RWPE1 (cell line): ENCODE data around the gene RFX2.

Experiments used
- CTCF ChIA-PET: fragments of 350-600 bp; sonication (Branson Sonifier 250); formaldehyde crosslinking; extraction: SDS; loops from one replicate; lab custom pipeline; 2021; lab: Yijun Ruan, JAX
- POLR2A ChIA-PET: fragments of 400-600 bp; formaldehyde crosslinking; extraction: SDS; loops from one replicate; lab custom pipeline; 2020; ENCODE audit warnings: antibody characterized with exemption; ENCODE audit not compliant: low non-redundant PET; lab: Yijun Ruan, JAX
- DNase-seq: peaks from one replicate; pipeline ENCODE4 v3.0.0; 2012; ENCODE audit warnings: low spot score
- H3K27ac ChIP-seq: fragments of 450-650 bp; 2 replicates; pipeline ENCODE4 v1.5.1; 2017
- CTCF ChIP-seq: fragments of 450-650 bp; conservative IDR thresholded peaks from 2 replicates; pipeline ENCODE4 v1.5.1; 2017; ENCODE audit warnings: low read depth, mild to moderate bottlenecking

Gene RFX2

GRCh38 chr19:6118043-6118442, 7.7 kb upstream of the RFX2 start:
- no peak for DNase-seq
- no peak for TF ChIP-seq CTCF
- no peak overlapping the region for H3K27ac ChIP-seq
- POLR2A ChIA-PET: no interaction called here
- CTCF ChIA-PET: interaction anchor here (1.6 kb wide), 1 partner anchor 8 kb away, joined by 7 read pairs; no protein-coding TSS in a partner anchor

GRCh38 chr19:6117534-6117933, 7.2 kb upstream of the RFX2 start:
- CTCF ChIA-PET: interaction anchor here (1.6 kb wide), 1 partner anchor 9 kb away, joined by 7 read pairs; no protein-coding TSS in a partner anchor
- no peak for TF ChIP-seq CTCF
- POLR2A ChIA-PET: no interaction called here
- DNase-seq: no peak
- no peak overlapping the region for H3K27ac ChIP-seq

- no peak for TF ChIP-seq CTCF
- DNase-seq: no peak
- H3K27ac ChIP-seq: no peak overlapping the region
- CTCF ChIA-PET: interaction anchor here (1.6 kb wide), 1 partner anchor 9 kb away, joined by 7 read pairs; no protein-coding TSS in a partner anchor
- POLR2A ChIA-PET: no interaction called here
Observed at GRCh38 chr19:6116749-6117430, 6.6 kb upstream of the RFX2 start.

- CTCF ChIA-PET: interaction anchor here (0.9 to 1.0 kb wide), 2 partner anchors 10 to 68 kb away, joined by 3 read pairs; no protein-coding TSS in a partner anchor
- POLR2A ChIA-PET: no interaction called here
- H3K27ac ChIP-seq: no peak overlapping the region
- DNase-seq: no peak
- no peak for TF ChIP-seq CTCF
Observed at GRCh38 chr19:6115992-6116391, 5.7 kb upstream of the RFX2 start.

GRCh38 chr19:6113616-6114188, 3.4 kb upstream of the RFX2 start:
- CTCF ChIA-PET: no interaction called here

GRCh38 chr19:6109947-6110346, 353 bp downstream of the RFX2 start:
- CTCF ChIA-PET: no interaction called here
- no peak for TF ChIP-seq CTCF
- POLR2A ChIA-PET: no interaction called here
- H3K27ac ChIP-seq: peak overlapping the region; percentile 95
- no peak for DNase-seq

More at GRCh38 chr19:6113616-6114188, 3.4 kb upstream of the RFX2 start:
- POLR2A ChIA-PET: no interaction called here
- DNase-seq: no peak
- H3K27ac ChIP-seq: no peak overlapping the region
- no peak for TF ChIP-seq CTCF
